Stimulated activated CD8-positive, alpha-beta memory T cell treated with anti-CD3 and anti-CD28 coated beads, Interleukin-2, amount 100 ng/mL, for 48 hours (primary cell): ENCODE measurements around the gene CNIH2.
"Not testable (repeated sequence)": the region's sequence is repeated elsewhere in the genome, so short reads cannot be mapped to it uniquely, and the experiment has no call there.

Experiments used
- DNase-seq, 2 donors: peaks; one replicate each; pipeline ENCODE4 v3.0.0-alpha.2; 2020; ENCODE audit warnings: low read depth in 2 of 2

The CNIH2 gene

GRCh38 chr11:66314561-66315497 is 36.9 kb downstream of the CNIH2 start:
- DNase-seq: no peak

DNA sequence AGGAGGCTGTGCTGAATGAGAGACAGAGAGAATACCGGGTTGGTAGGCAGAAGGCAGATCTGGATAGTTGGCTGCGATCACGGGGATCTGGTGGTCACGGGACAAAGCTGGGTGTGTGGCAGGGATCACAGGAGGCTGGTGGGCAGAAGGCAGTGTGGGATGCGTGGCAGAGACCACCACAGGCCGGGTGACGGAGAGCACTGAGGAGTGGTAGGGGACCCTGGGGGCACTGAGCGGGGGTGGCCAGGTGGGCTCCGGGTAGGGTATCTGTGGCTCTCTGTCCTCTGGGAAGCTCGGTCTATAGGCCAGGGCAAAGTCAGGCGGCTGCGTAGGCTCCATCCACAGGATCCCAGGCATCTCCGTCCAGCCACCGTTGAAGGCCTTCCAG is 37.5 kb downstream of the CNIH2 start:
- no peak for DNase-seq

GRCh38 chr11:66315921-66316811 is 38.2 kb downstream of the CNIH2 start:
- DNase-seq: no peak

DNA sequence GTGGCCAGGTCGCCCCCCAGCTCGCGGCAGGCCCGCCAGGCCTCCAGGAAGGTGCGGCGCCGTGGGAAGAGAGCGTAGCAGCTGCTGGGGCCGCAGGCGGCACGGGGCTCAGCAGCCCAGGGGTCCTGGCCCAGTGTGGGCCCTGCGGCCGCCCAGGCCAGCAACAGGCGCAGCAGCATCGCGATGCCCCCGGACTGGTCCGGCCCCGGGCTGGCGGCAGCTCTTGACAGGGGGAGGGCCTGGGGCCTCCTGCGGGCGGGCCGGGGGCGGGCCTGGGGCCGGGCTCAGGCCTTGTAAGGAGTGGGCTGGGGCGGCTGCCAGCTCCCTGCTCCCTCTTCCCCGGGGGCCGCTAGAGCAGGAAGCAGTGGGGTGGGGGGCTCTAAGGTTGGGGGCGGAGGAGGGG is 38.9 kb downstream of the CNIH2 start, which contains the start of gene CD248:
Gene CD248 (minus strand): TSS at position 196 of the 403 bp plus-strand sequence. CDS start 17 bp downstream, at position 179.
- DNase-seq: no peak

DNA sequence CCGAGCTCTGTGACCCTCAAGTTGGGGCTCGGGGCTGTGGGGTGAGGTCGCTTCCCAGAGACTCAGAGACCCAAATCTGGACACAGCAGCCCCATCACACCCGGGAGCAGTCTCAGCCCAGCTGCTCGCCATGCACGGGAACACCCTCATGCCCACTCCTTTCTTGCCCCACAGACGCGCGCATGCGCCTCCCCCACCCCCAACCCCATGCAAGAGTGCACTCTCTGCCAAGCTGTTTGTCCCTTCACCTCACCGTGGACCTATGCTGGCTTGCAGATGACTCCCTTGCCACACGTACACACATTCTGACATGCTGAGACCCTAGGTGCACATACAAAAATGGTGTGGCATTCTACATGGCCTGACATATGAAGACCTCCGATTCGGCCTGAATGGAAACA is 39.3 kb downstream of the CNIH2 start:
- peak in 1 of 2 donors; percentile 44 for DNase-seq

DNA sequence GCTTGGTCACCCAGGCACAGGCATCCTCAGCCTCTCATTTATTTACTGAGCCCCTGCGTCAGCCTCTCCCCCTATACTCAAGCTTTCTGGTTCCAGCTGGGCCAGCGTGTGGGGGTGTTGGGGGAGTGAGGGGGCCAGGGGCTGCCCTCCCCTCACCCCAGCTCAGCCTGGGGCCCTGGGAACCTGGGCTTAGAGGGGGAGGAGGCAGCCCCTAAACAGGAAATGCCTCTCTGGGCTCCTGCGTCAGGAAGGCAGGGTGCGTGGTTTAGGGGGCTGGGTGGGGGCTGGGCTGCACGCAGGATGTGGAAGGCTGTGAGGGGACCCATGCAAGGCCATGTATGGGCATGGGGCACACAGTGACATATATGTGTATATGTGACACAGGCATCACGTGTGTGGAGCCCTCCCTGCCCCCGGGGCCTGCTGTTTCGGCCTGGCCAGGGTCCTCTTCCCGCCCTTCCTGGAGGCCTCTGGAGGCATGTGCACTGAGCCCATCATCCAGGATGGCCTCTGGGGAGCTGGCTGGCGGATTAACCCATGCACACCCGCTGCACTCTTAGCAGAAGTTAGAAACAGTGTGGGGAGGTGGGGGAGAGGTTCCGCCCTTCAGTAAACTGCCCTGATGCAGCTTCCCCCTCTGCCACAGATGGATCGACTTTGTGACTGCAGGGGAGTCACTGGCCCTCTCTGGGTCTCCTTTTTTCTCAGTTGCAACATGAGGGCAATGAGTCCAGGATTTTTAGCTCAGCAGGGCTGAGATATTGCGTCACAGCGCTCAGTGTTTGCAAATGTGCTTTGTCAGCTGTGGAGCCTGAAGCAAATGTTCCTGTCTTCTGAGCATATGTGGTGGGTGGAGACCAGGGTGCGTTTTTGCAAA is 40.0 kb downstream of the CNIH2 start:
- DNase-seq: peak in 1 of 2 donors; percentile 56

- DNase-seq: no peak
Observed at GRCh38 chr11:66318600-66318970, 40.6 kb downstream of the CNIH2 start.

DNA sequence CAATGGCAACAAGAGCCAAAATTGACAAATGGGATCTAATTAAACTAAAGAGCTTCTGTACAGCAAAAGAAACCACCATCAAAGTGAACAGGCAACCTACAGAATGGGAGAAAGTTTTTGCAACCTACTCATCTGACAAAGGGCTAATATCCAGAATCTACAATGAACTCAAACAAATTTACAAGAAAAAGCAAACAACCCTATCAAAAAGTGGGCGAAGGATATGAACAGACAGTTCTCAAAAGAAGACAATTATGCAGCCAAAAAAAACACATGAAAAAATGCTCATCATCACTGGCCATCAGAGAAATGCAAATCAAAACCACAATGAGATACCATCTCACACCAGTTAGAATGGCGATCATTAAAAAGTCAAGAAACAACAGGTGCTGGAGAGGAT is 42.3 kb downstream of the CNIH2 start:
- not testable (repeated sequence) for DNase-seq

DNA sequence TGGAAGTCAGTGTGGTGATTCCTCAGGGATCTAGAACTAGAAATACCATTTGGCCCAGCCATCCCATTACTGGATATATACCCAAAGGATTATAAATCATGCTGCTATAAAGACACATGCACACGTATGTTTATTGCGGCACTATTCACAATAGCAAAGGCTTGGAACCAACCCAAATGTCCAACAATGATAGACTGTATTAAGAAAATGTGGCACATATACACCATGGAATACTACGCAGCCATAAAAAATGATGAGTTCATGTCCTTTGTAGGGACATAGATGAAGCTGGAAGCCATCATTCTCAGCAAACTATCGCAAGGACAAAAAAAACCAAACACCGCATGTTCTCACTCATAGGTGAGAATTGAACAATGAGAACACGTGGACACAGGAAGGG is 42.8 kb downstream of the CNIH2 start:
- DNase-seq: not testable (repeated sequence)

DNA sequence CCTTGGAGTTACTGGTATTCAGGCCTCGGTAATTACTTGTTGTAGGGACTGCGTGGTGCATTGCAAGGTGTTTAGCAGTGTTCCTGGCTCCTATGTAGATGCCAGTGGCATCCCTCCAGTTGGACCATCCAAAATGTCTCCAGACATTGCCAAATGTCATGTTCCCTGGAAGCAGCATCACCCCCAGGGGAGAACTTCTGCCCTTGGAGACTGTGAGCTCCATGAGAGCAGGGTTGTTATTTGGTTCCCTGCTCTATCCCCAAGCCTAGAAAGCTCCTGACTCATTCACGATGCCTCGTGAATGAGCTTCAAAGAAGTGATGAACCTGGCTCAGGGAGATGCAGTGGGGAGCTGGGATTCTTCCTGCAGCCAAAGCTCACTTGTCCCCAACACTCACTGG is 43.6 kb downstream of the CNIH2 start:
- no peak for DNase-seq

DNA sequence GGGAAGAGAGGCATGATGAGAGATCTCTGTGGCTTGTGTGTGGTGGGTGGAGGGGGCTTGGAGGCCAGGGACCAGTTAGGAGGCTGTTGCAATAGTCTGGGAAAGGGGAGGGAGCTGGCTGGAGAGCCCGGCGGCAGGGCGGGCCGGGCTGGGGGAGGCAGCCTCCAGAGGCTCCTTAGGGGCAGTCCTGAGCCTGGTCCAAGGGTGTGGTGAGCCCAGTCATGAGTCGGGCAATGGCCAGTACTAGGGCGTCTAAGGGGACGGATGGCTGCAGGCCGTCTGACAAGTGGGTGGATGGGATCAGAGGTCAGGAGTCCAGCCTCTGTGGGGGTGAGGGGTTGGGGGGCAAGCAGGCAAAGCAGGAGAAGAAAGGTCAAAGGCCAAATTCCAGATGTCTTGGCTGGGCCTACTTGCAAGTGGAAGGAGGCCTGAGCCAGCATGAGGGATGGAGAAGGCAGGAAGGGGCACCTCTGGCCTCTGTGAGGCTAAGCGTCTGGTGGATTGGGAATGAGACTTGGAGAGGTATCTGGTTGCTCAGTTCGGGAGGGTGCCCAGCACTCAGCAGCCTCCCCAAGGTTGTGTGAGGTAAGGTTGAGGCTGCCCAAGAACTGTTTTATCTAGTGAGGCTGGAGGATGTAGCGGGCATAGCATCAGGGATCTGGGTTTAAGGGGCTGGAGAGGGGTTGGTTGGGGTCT is 44.9 kb downstream of the CNIH2 start:
- DNase-seq: no peak

- DNase-seq: no peak
Observed at GRCh38 chr11:66323684-66324083, 45.7 kb downstream of the CNIH2 start.

DNA sequence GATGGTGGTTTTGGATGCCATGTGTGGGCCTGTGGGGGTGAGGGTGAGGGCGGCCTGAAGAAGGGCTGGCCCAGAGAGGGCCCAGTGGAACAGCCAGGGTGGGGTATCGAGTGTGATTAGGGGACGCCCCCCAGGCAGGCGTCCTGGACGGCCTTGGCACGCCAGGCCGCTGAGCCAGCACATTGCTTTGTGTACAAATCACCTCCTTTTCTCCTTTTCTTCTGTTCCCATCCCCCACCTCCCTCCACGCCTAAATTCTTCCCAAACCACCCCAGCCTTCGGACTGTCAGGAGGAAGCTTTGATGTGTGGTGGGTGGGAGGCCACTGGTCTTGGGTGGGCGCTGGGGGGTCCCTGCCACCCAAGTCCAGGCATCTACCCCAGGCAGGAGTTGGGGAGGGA is 46.7 kb downstream of the CNIH2 start:
- DNase-seq: no peak

GRCh38 chr11:66325263-66325671 is 47.3 kb downstream of the CNIH2 start:
- no peak for DNase-seq

GRCh38 chr11:66326261-66327111 is 48.5 kb downstream of the CNIH2 start:
- DNase-seq: no peak

DNA sequence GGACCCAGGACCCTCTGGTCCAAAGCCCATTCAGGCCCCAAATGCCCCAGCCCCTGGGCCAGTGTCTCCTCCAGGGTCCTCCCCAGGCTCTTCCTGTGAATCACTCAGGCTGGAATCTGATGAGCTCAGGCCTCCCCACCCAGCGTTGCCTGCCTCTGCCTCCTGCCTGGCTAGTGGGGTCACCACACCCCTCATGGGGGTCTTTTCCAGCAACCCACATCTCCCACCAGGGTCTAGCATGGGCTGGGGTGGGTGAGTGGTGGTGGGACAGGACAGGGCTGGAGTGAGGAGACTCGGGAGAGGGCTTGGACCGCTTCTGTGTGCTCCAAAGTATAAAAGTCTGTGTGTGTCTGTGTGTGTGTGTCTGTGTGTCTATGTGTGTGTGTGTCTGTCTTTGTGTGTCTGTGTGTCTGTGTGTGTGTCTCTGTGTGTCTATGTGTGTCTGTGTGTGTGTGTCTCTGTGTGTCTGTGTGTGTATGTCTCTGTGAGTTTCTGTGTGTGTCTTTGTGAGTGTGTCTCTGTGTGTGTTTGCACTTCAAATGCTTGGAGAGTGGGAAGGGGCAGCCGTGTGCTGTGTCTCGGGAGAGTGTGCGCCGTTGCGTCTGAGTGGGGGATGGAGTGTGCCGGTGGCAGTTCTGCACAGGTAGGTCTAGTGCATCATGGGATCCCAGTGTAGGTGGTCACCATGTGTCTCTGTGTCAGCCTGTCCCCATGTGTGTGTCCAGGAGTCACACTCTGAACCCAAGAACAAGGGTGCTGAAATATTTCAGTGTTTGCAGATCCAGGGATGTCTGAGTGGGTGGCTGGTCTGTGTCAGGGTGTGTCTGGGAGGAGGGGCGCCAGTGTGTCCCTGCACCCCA is 49.4 kb downstream of the CNIH2 start:
- no peak for DNase-seq

- DNase-seq: no peak
Observed at GRCh38 chr11:66328031-66328301, 50.0 kb downstream of the CNIH2 start.

DNA sequence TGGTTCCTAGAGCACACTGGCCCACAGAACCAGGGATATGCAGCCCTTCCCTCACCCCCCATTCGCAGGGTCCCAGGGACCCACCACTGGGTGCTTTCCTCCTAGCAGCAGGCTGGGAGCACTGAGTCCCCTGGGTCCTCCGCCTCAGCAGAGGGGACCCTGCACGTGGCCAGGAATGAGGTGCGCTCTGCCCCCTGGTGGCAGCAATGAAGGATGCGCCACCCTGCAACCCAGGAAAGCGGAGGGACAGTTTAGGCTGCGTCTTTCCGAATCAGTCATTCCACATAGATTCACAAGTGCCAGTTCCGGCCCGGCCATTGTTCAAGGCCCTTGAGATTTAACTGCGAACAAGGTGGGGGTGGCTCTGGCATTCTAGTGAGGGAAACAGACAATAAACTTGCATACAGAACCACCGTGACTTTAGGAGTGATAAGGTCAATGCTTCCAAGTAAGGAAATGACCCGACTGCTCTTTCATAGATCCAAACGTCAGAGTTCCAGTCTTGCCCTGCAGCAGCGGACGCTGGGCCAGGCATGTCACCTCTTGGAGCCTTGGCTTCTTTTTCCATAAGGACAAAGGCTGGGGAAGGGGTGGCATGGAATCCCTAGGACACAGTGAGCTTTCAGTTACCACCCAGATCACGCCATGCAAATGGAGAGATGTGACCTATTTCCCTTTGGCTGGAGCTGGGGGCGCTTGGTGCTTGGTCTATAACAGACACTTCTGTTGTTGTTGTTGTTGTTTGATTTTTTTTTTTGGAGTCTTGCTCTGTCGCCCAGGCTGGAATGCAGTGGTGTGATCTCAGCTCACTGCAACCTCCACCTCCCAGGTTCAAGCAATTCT is 50.5 kb downstream of the CNIH2 start:
- DNase-seq: peak; percentile 71 to 78
